Esophagus muscularis mucosa (tissue), 4 donors: Measurements from ENCODE around the gene YY2. TPM values are rescaled to one million over a fixed set of nuclear protein-coding genes. Genes with fewer than 3 reads are reported as not detected.
"Not testable (repeated sequence)": the region's sequence is repeated elsewhere in the genome, so short reads cannot be mapped to it uniquely, and the experiment has no call there.

Source experiments
- DNase-seq: peaks from one replicate; pipeline ENCODE4 v3.0.0-alpha.2; 2017; ENCODE audit errors: extremely low spot score
- H3K27ac ChIP-seq, 4 donors: fragments of 200-600 bp; sonication (generic); replicated peaks in 1 of 4; 1 replicate in 3 of 4; 2 replicates in 1 of 4; pipeline ENCODE4 v1.5.1; 2016 to 2019; ENCODE audit warnings: mild to moderate bottlenecking in 1 of 4
- H3K27me3 ChIP-seq, 4 donors: fragments of 200-600 bp; sonication (generic); one replicate each; pipeline versions ENCODE4 v1.5.1 to v1.6.0; 2016 to 2019
- H3K36me3 ChIP-seq, 4 donors: fragments of 200-600 bp; sonication (generic); one replicate each; pipeline ENCODE4 v1.5.1; 2016 to 2019
- H3K4me1 ChIP-seq, 4 donors: fragments of 200-600 bp; sonication (generic); one replicate each; pipeline ENCODE4 v1.5.1; 2016 to 2019
- H3K4me3 ChIP-seq, 4 donors: fragments of 200-600 bp; sonication (generic); 1 replicate in 2 of 4; 2 replicates in 2 of 4; pipeline ENCODE4 v1.5.1; 2016 to 2019; ENCODE audit warnings: mild to moderate bottlenecking in 4 of 4, moderate library complexity in 1 of 4
- H3K9me3 ChIP-seq, 4 donors: fragments of 200-600 bp; sonication (generic); 1 replicate in 3 of 4; 2 replicates in 1 of 4; pipeline ENCODE4 v1.5.1; 2016 to 2019
- EP300 ChIP-seq: sonication (generic); formaldehyde crosslinking; IDR thresholded peaks from one replicate; pipeline ENCODE4 v1.6.1; 2017; ENCODE audit warnings: antibody characterized with exemption
- POLR2A ChIP-seq: fragments of 450-650 bp; IDR thresholded peaks from one replicate; pipeline ENCODE4 v1.6.1; 2017; ENCODE audit warnings: antibody characterized with exemption, moderate library complexity, mild to moderate bottlenecking, low read depth
- POLR2AphosphoS5 ChIP-seq, 2 donors: sonication (generic); formaldehyde crosslinking; IDR thresholded peaks; one replicate each; pipeline ENCODE4 v1.6.1; 2017; ENCODE audit warnings: antibody characterized with exemption in 2 of 2
- WGBS: methylation state at CpG from one replicate; pipeline ENCODE4 v1.1.5; 2018; 5-methylcytosine and 5-hydroxymethylcytosine counted together
- intact Hi-C: fragments of 100-400 bp; cut with DNase I; formaldehyde crosslinking; loops from one replicate; pipeline ENCODE4 v1.15.1; 2023
- total RNA-seq, 4 donors: library from RNA; depleted of rRNA; stranded (reverse); fragments of >200 nt; gene quantifications; one replicate each; pipeline versions ENCODE4 v1.1.0 to v1.2.1, GENCODE V29; 2016
- TF ChIP-seq, protein P1 (sequence below), 3 experiments: fragments of 200-600 bp in 2 of 3; fragments of 450-650 bp in 1 of 3; sonication (generic) in 2 of 3; IDR thresholded peaks; one replicate each; pipeline ENCODE4 v1.5.1; 2017 to 2019; ENCODE audit warnings: antibody characterized with exemption in 3 of 3, mild to moderate bottlenecking in 2 of 3, moderate library complexity in 1 of 3

YY2 gene
- total RNA-seq, 4 donors from 2014 or later: 0.84 to 1.7 (median 1.2) TPM

- Histone ChIP-seq H3K4me3 (no peak overlapping the region), H3K4me1 (no peaks in the 10 kb centered on the region), H3K27me3 (no peaks in the 10 kb centered on the region), H3K36me3 (no peaks in the 10 kb centered on the region), H3K27ac (no peak overlapping the region), H3K9me3 (peaks cover 0 to 10% (median 0%) of the 10 kb centered on the region in 4 donors)
- TF ChIP-seq POLR2A (no peak), EP300 (no peak), POLR2AphosphoS5 (IDR thresholded peaks at IDR 0.05) (no peak)
- TF ChIP-seq, protein P1, sequence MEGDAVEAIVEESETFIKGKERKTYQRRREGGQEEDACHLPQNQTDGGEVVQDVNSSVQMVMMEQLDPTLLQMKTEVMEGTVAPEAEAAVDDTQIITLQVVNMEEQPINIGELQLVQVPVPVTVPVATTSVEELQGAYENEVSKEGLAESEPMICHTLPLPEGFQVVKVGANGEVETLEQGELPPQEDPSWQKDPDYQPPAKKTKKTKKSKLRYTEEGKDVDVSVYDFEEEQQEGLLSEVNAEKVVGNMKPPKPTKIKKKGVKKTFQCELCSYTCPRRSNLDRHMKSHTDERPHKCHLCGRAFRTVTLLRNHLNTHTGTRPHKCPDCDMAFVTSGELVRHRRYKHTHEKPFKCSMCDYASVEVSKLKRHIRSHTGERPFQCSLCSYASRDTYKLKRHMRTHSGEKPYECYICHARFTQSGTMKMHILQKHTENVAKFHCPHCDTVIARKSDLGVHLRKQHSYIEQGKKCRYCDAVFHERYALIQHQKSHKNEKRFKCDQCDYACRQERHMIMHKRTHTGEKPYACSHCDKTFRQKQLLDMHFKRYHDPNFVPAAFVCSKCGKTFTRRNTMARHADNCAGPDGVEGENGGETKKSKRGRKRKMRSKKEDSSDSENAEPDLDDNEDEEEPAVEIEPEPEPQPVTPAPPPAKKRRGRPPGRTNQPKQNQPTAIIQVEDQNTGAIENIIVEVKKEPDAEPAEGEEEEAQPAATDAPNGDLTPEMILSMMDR (IDR thresholded peaks at IDR 0.05): no peak
- no peak for DNase-seq
- intact Hi-C loops: no loop called here
Observed at GRCh38 chrX:21813612-21814368, 42.0 kb upstream of the YY2 start.

DNA sequence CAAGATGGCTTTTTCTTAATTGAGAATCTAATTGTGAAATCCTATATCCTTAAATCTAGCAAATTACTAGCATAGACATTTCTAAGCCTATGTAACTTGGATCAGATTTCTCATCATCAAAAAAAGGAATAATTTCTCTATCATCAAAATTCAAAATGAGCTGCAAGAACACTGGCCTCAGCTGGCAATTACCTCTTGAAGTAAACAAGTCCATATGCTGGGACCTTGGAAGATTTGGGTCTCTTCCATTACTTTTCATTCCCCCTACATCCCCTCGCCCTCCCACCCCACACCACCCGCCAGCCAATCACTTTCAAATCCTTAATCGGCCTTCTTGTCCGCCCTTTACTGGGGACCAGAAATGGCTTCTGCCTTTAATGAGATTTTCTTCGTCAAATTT is 39.7 kb upstream of the YY2 start:
- Histone ChIP-seq H3K4me1 (no peaks in the 10 kb centered on the region), H3K27ac (no peak overlapping the region), H3K36me3 (no peaks in the 10 kb centered on the region), H3K4me3 (no peak overlapping the region), H3K9me3 (peaks cover 0 to 10% (median 0%) of the 10 kb centered on the region in 4 donors), H3K27me3 (no peaks in the 10 kb centered on the region)
- TF ChIP-seq EP300 (no peak), POLR2A (no peak), POLR2AphosphoS5 (IDR thresholded peaks at IDR 0.05) (no peak)
- TF ChIP-seq, protein P1 (IDR thresholded peaks at IDR 0.05): no peak
- intact Hi-C loops: no loop called here
- 82% methylated on average over 5 of the region's 5 CpGs for WGBS
- no peak for DNase-seq

GRCh38 chrX:21820170-21820569 is 35.6 kb upstream of the YY2 start:
- H3K36me3 ChIP-seq, H3K27me3 ChIP-seq, intact Hi-C loops, H3K4me3 ChIP-seq, DNase-seq, H3K27ac ChIP-seq, H3K4me1 ChIP-seq, H3K9me3 ChIP-seq: not testable (repeated sequence)
- WGBS: 88% methylated on average over 1 of the region's 1 CpG

- DNase-seq: no peak
- Histone ChIP-seq H3K9me3 (no peaks in the 10 kb centered on the region), H3K27me3 (no peaks in the 10 kb centered on the region), H3K27ac (no peak overlapping the region), H3K4me1 (no peaks in the 10 kb centered on the region), H3K4me3 (no peak overlapping the region), H3K36me3 (no peaks in the 10 kb centered on the region)
- 78% methylated on average over 3 of the region's 3 CpGs for WGBS
- TF ChIP-seq, protein P1 (IDR thresholded peaks at IDR 0.05): no peak
- TF ChIP-seq POLR2A: no peak
- no peak for TF ChIP-seq POLR2AphosphoS5 (IDR thresholded peaks at IDR 0.05)
- no peak for TF ChIP-seq EP300
- intact Hi-C loops: no loop called here
Observed at GRCh38 chrX:21821875-21822274, 33.9 kb upstream of the YY2 start.

GRCh38 chrX:21831496-21831895 is 24.3 kb upstream of the YY2 start:
- Histone ChIP-seq H3K4me3 (no peak overlapping the region), H3K27me3 (no peaks in the 10 kb centered on the region), H3K4me1 (no peaks in the 10 kb centered on the region), H3K27ac (no peak overlapping the region), H3K9me3 (no peaks in the 10 kb centered on the region), H3K36me3 (no peaks in the 10 kb centered on the region)
- DNase-seq: no peak
- WGBS: 75% methylated on average over 2 of the region's 2 CpGs
- no peak for TF ChIP-seq POLR2AphosphoS5 (IDR thresholded peaks at IDR 0.05)
- TF ChIP-seq POLR2A: no peak
- TF ChIP-seq, protein P1 (IDR thresholded peaks at IDR 0.05): no peak
- no peak for TF ChIP-seq EP300
- intact Hi-C loops: no loop called here
